ENCODE results near the gene TMEM131.

The TMEM131 gene

DNA sequence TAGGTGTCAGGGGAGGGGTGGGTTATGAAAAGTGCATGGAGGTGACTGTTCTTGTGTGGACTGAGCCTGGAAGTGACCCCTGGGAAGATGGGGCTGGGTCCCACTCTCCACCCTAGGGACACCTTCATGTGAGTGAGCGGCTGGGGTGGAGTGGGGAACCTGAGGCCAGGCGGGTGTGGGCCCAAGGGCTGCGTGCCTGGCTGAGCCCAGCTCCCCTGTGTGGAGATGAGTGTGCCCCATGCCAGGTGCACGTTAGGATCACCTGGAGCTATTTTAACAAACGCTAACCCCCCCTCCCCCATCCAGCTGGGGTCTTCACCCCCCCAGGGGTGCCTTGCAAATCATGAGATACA is 255.9 kb downstream of the TMEM131 start:
- DNase-seq (ENCODE audit: low read depth in 2 of 2): no peak

DNA sequence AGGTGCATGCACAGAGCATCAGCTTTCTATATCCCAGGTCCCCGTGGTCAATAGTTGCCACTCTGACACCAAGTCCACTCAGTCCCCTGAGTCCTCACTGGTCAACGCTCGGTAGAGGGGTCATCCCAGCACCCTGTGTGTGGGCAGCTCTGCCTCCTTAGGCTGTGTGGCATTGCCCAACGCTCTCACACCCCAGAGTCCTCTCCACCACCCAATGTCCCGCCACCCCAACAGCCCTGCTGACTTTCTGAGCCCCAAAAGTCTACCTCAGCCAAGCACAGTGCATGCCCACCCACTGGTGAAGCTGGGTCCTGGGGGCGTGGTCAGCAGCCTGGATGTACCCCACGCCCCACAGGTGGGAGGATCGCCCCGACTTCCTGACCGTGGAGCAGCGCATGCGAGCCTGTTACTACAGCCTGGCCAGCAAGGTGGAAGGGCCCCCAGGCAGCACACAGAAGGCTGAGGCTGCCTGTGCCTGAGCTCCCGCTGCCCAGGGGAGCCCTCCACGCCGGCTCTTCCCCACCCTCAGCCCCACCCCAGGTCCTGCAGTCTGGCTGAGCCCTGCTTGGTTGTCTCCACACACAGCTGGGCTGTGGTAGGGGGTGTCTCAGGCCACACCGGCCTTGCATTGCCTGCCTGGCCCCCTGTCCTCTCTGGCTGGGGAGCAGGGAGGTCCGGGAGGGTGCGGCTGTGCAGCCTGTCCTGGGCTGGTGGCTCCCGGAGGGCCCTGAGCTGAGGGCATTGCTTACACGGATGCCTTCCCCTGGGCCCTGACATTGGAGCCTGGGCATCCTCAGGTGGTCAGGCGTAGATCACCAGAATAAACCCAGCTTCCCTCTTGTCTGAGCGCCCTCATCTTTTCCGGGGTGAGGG is 256.5 kb downstream of the TMEM131 start:
- DNase-seq (ENCODE audit: low read depth in 2 of 2): no peak

GRCh38 chr2:97738179-97739019 is 257.3 kb downstream of the TMEM131 start:
- DNase-seq (ENCODE audit: low read depth in 2 of 2): no peak

DNA sequence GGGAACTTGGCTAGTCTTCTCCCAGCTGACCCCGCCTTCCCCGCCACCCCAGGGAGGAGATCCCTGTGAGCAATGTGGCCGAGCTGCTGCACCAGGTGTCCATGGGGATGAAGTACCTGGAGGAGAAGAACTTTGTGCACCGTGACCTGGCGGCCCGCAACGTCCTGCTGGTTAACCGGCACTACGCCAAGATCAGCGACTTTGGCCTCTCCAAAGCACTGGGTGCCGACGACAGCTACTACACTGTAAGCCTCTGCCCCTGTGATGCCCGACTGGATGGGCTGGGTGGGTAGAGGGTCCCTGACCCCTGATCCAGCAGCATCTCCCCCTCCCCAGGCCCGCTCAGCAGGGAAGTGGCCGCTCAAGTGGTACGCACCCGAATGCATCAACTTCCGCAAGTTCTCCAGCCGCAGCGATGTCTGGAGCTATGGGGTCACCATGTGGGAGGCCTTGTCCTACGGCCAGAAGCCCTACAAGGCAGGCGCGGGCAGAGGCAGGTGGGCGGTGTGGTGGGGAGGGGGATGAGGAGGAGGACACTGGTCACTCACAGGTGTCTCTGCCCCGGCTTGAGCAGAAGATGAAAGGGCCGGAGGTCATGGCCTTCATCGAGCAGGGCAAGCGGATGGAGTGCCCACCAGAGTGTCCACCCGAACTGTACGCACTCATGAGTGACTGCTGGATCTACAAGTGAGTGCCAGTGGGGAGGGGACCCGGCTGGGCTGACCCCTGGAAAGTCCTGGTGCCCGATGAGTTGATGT is 258.1 kb downstream of the TMEM131 start:
- no peak for DNase-seq (ENCODE audit: low read depth in 2 of 2)

GRCh38 chr2:97736608-97737330 is 259.0 kb downstream of the TMEM131 start:
- no peak for DNase-seq (ENCODE audit: low read depth in 2 of 2)

DNA sequence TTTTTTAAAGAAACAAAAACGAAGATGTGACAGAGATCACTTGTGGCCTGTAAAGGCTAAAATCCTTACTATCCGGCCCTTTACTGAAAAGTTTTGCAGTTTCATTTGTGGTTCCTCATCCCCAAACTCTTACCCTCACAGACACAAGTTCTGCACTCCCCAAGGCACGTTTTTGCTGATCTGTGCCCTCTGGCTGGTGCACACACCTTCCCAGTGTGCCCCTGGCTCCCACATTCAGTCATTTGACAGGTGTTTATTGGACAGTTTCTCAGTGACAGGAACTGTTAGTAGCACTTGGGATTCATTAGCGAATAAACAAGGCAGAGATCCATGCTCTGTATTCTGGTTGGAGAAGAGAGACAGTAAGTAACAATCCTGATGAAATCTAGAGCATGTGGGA is 259.6 kb downstream of the TMEM131 start:
- DNase-seq (ENCODE audit: low read depth in 2 of 2): no peak

GRCh38 chr2:97735161-97735561 is 260.6 kb downstream of the TMEM131 start:
- DNase-seq (ENCODE audit: low read depth in 2 of 2): no peak

GRCh38 chr2:97734061-97735051 is 261.4 kb downstream of the TMEM131 start:
- no peak for DNase-seq (ENCODE audit: low read depth in 2 of 2)

- no peak for DNase-seq (ENCODE audit: low read depth in 2 of 2)
Measured at GRCh38 chr2:97733341-97734035, 262.3 kb downstream of the TMEM131 start.

DNA sequence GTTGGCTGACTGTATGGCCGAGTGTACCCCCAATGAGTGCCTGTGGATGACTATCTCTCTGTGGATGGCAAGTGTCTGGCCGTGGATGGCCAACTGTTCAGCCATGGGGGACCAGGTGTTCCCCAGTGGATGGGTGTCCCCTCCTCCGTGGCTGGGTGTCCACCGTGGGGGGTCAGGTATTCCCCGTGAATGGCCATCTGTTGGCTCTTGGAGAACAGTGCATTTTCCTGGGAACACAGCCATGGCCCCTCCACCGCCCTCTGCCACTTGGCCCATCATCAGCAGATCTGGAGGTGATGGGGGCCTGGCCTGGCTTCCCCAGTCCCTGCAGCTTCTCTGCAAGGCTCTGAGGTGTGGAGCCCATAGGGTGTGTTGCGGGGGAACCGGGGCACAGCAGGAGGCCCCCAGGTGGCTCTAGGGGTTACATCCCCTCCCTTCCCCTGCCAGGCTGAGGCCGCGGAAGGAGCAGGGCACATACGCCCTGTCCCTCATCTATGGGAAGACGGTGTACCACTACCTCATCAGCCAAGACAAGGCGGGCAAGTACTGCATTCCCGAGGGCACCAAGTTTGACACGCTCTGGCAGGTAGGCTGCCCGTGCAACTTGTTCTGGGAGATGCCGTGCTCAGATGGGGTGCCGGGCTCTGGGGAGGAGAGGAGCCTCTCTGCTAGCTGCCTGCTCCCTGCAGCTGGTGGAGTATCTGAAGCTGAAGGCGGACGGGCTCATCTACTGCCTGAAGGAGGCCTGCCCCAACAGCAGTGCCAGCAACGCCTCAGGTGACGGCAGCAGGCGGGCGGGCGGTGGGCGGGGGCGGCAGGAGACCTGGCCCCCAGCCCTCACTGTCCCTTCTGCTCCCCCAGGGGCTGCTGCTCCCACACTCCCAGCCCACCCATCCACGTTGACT is 263.1 kb downstream of the TMEM131 start:
- DNase-seq (ENCODE audit: low read depth in 2 of 2): no peak

GRCh38 chr2:97731274-97732020 is 264.3 kb downstream of the TMEM131 start:
- no peak for DNase-seq (ENCODE audit: low read depth in 2 of 2)

- no peak for DNase-seq (ENCODE audit: low read depth in 2 of 2)
Measured at GRCh38 chr2:97730245-97730644, 265.5 kb downstream of the TMEM131 start.

DNA sequence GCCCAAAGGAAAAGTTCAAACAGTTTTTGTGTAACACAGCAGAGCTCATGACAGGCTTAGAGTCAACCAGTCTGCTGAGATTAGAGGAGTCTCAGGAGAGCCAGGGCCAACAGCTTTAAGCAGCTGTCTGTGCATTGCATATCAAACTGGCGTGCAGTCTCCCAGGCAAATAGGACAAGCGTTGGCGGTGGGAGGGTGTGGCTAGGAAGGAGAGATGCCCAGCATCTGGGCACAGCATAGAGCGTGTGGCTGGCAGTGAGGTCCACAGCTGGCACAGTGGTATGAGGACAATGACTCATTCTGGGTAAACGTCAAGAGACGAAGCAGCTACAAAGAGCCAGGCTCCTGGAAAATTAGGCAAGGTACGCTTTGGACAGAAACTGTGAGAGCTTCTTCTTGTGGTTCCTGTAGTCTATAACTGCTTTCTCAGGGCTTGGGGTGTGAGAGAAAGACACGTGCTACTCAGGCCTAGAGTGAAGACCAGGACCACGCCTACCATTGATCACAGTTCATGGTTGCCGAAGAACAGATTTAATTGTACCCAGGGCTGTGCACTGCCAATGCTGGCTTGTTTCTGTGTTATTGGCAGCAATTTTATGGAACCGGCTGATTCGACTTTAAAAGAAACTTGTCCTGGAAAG is 267.5 kb downstream of the TMEM131 start:
- DNase-seq (ENCODE audit: low read depth in 2 of 2): no peak

GRCh38 chr2:97727296-97727695 is 268.5 kb downstream of the TMEM131 start:
- DNase-seq (ENCODE audit: low read depth in 2 of 2): no peak

DNA sequence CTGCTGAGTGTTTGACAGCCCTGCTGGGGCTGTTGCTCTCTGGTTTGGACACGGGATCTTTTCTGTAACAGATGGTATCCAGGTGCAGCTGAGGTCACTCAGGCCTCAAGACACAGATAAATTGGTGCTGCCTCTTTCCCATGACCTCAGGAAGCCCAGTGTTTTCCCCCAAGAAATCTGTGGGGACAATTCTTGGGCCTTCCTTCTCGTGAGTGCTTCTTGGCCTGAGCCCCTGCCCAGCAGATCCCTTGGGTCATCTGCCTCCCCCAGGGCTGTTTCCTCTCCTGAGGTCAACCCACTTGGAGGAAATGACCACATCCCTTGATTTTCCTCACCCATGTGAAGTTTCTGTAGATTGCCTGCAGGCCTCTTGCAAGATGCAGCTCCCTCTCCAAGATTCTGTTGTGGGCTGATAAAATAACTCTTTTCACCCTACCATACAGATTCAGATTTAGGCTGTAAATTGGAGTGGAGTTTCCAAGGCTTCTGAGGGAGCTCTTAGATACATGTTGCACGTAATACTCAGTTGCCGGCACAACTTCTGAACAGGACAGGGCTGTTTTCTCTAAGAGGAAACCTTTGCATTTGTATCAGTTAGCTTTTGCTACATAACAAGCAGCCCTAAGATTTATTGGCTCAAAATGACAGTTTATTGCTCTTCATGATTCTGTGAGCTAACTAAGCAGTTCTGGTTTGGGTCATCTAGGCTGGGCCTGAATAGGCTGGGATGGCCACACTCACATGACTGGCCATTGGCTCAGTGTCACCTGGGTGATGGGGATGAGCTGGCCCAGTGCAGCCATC is 269.3 kb downstream of the TMEM131 start:
- no peak for DNase-seq (ENCODE audit: low read depth in 2 of 2)

- no peak for DNase-seq (ENCODE audit: low read depth in 2 of 2)
Measured at GRCh38 chr2:97724946-97725688, 270.6 kb downstream of the TMEM131 start.
